ENCODE measurements around the gene PPARG.

Gene PPARG

GRCh38 chr3:12286927-12287726 lies 1.7 kb upstream of the PPARG start:
- TF ChIP-seq CTCF (conservative IDR thresholded peaks at IDR 0.05; ENCODE audit: low read depth): peak; percentile 20; the same call in 1 of the 2 replicates
- ChIA-PET POLR2A (ENCODE audit: low non-redundant PET) (no interaction called here), CTCF (interaction anchor here (0.6 kb wide), 1 partner anchor 145 kb away, joined by 3 read pairs; no protein-coding TSS in a partner anchor)
- no peak for DNase-seq (ENCODE audit: low spot score)
- H3K27ac ChIP-seq: peak overlapping the region; percentile 44; the same call in 1 of the 2 replicates

- ChIA-PET POLR2A (ENCODE audit: low non-redundant PET) (no interaction called here), CTCF (no interaction called here)
- no peak for DNase-seq (ENCODE audit: low spot score)
- peak overlapping the region; percentile 44; the same call in 1 of the 2 replicates for H3K27ac ChIP-seq
- TF ChIP-seq CTCF (conservative IDR thresholded peaks at IDR 0.05; ENCODE audit: low read depth): 0 out of 2 replicates have a peak, but pooled peaks have one; percentile 7
These were observed 1.1 kb upstream of the PPARG start for GRCh38 chr3:12287727-12288181.

GRCh38 chr3:12289524-12289923 lies 654 bp downstream of the PPARG start:
- no peak for DNase-seq (ENCODE audit: low spot score)
- no peak for TF ChIP-seq CTCF (conservative IDR thresholded peaks at IDR 0.05; ENCODE audit: low read depth)
- H3K27ac ChIP-seq: no peak overlapping the region
- ChIA-PET CTCF (no interaction called here), POLR2A (ENCODE audit: low non-redundant PET) (no interaction called here)

GRCh38 chr3:12292770-12293169 lies 3.9 kb downstream of the PPARG start:
- POLR2A ChIA-PET (ENCODE audit: low non-redundant PET): no interaction called here
- CTCF ChIA-PET: no interaction called here
- TF ChIP-seq CTCF (conservative IDR thresholded peaks at IDR 0.05; ENCODE audit: low read depth): no peak
- H3K27ac ChIP-seq: no peak overlapping the region
- DNase-seq (ENCODE audit: low spot score): no peak

GRCh38 chr3:12294885-12295580 lies 6.2 kb downstream of the PPARG start:
- no peak for TF ChIP-seq CTCF (conservative IDR thresholded peaks at IDR 0.05; ENCODE audit: low read depth)
- peak; percentile 65 for DNase-seq (ENCODE audit: low spot score)
- POLR2A ChIA-PET (ENCODE audit: low non-redundant PET): no interaction called here
- no peak overlapping the region for H3K27ac ChIP-seq
- CTCF ChIA-PET: interaction anchor here (0.7 kb wide), 1 partner anchor 160 kb away, joined by 3 read pairs; no protein-coding TSS in a partner anchor

- ChIA-PET POLR2A (ENCODE audit: low non-redundant PET) (no interaction called here), CTCF (no interaction called here)
- DNase-seq (ENCODE audit: low spot score): no peak
- no peak overlapping the region for H3K27ac ChIP-seq
- no peak for TF ChIP-seq CTCF (conservative IDR thresholded peaks at IDR 0.05; ENCODE audit: low read depth)
These were observed 7.6 kb downstream of the PPARG start for GRCh38 chr3:12296511-12296910.
